ENCODE measurements around the gene CD79B.

CD79B gene

GRCh38 chr17:63934183-63935112 is 2.3 kb upstream of the CD79B start:
- DNase-seq (ENCODE audit: low read depth, low spot score): no peak
- in situ Hi-C loops (cut with HindIII; ENCODE audit: low sequenced_read_pairs): no loop called here
- TF ChIP-seq CTCF (IDR thresholded peaks at IDR 0.05; ENCODE audit: low read depth, low read length): no peak
- H3K4me3 ChIP-seq (ENCODE audit: low read depth, low read length): no peak overlapping the region

- TF ChIP-seq CTCF (IDR thresholded peaks at IDR 0.05; ENCODE audit: low read depth, low read length): no peak
- DNase-seq (ENCODE audit: low read depth, low spot score): no peak
These were observed 1.5 kb upstream of the CD79B start for GRCh38 chr17:63933598-63933997.

GRCh38 chr17:63932721-63933120 is 590 bp upstream of the CD79B start:
- in situ Hi-C loops (cut with HindIII; ENCODE audit: low sequenced_read_pairs): no loop called here
- no peak overlapping the region for H3K4me3 ChIP-seq (ENCODE audit: low read depth, low read length)
- DNase-seq (ENCODE audit: low read depth, low spot score): no peak
- no peak for TF ChIP-seq CTCF (IDR thresholded peaks at IDR 0.05; ENCODE audit: low read depth, low read length)

More at GRCh38 chr17:63933598-63933997, 1.5 kb upstream of the CD79B start:
- in situ Hi-C loops (cut with HindIII; ENCODE audit: low sequenced_read_pairs): no loop called here
- no peak overlapping the region for H3K4me3 ChIP-seq (ENCODE audit: low read depth, low read length)

- no peak for DNase-seq (ENCODE audit: low read depth, low spot score)
- TF ChIP-seq CTCF (IDR thresholded peaks at IDR 0.05; ENCODE audit: low read depth, low read length): no peak
- no peak overlapping the region for H3K4me3 ChIP-seq (ENCODE audit: low read depth, low read length)
- in situ Hi-C loops (cut with HindIII; ENCODE audit: low sequenced_read_pairs): no loop called here
These were observed 1.1 kb downstream of the CD79B start for GRCh38 chr17:63930951-63931575.

GRCh38 chr17:63929860-63930766 is 2.0 kb downstream of the CD79B start:
- H3K4me3 ChIP-seq (ENCODE audit: low read depth, low read length): no peak overlapping the region
- no peak for TF ChIP-seq CTCF (IDR thresholded peaks at IDR 0.05; ENCODE audit: low read depth, low read length)
- in situ Hi-C loops (cut with HindIII; ENCODE audit: low sequenced_read_pairs): no loop called here
- DNase-seq (ENCODE audit: low read depth, low spot score): no peak

Measured in astrocyte of the spinal cord (primary cell).